Esophagus squamous epithelium (tissue), 5 donors: ENCODE measurements around the gene ST3GAL3. TPM values are rescaled to one million over a fixed set of nuclear protein-coding genes. Genes with fewer than 3 reads are reported as not detected.

Experiments
- DNase-seq: peaks from one replicate; lab custom pipeline; 2025; lab: John Stamatoyannopoulos, UW
- H3K27ac ChIP-seq, 4 donors: fragments of 200-600 bp; sonication (generic); one replicate each; pipeline ENCODE4 v1.5.1; 2016 to 2019; ENCODE audit warnings: mild to moderate bottlenecking in 1 of 4
- H3K27me3 ChIP-seq, 4 donors: fragments of 200-600 bp; sonication (generic); 1 replicate in 3 of 4; 2 replicates in 1 of 4; pipeline versions ENCODE4 v1.5.1 to v1.6.0; 2017 to 2021; ENCODE audit warnings: antibody characterized with exemption in 1 of 4
- H3K36me3 ChIP-seq, 3 donors: fragments of 200-600 bp; sonication (generic); one replicate each; pipeline ENCODE4 v1.5.1; 2016 to 2019
- H3K4me1 ChIP-seq, 3 donors: fragments of 200-600 bp; sonication (generic); one replicate each; pipeline ENCODE4 v1.5.1; 2017 to 2019
- H3K4me3 ChIP-seq, 4 donors: fragments of 200-600 bp; sonication (generic); 1 replicate in 3 of 4; 2 replicates in 1 of 4; pipeline ENCODE4 v1.5.1; 2016 to 2019; ENCODE audit warnings: mild to moderate bottlenecking in 2 of 4, moderate library complexity in 1 of 4
- H3K9me3 ChIP-seq, 3 donors: fragments of 200-600 bp; sonication (generic); one replicate each; pipeline ENCODE4 v1.5.1; 2016 to 2019
- CTCF ChIP-seq, 6 experiments: fragments of 450-650 bp in 4 of 6; fragments of 200-600 bp in 2 of 6; sonication (generic) in 2 of 6; IDR thresholded peaks; one replicate each; pipeline ENCODE4 v1.5.1; 2016 to 2019; ENCODE audit warnings: antibody characterized with exemption in 6 of 6, mild to moderate bottlenecking in 4 of 6, moderate library complexity in 4 of 6
- POLR2A ChIP-seq, 4 donors: fragments of 450-650 bp; IDR thresholded peaks; one replicate each; pipeline ENCODE4 v1.6.1; 2017; ENCODE audit warnings: antibody characterized with exemption in 4 of 4, mild to moderate bottlenecking in 4 of 4, moderate library complexity in 3 of 4
- WGBS, 2 donors: methylation state at CpG; one replicate each; pipeline ENCODE4 v1.1.5; 2018; 5-methylcytosine and 5-hydroxymethylcytosine counted together
- intact Hi-C: fragments of 100-400 bp; cut with DNase I; formaldehyde crosslinking; loops from one replicate; pipeline ENCODE4 v1.15.0; 2022
- total RNA-seq, 4 donors: library from RNA; depleted of rRNA; stranded (reverse); fragments of >200 nt; gene quantifications; one replicate each; pipeline ENCODE4 v1.1.0, GENCODE V29; 2016
- donor health status: DM: yes; HTN: yes; CAD: no.

Gene ST3GAL3
- total RNA-seq, 4 donors from 2014 or later: 2.8 to 10.7 (median 7.1) TPM

DNA sequence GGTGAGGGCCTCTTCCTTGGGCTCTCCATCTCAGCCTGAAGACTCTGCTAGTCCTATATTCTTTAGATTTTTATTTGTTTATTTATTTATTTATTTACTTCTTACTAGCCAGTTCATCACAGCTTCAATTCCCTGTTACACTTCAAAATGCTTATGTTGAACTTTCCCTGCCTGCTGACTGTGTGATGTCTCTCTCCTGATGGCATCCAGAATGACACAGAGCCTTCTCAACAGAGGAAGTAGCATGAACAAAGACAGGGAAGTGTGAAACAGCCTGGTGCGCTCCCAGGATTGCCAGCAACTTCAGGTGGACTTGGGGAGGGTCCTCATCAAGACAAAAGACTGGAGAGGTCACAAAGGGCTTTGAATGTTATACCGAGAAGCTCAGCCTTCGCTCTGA lies 235.1 kb downstream of the ST3GAL3 start:
- DNase-seq: no peak
- intact Hi-C loops: loop anchor here (10.0 kb wide), 1 partner anchor 92 kb away; the partner anchor contains the start of gene SLC6A9
- Histone ChIP-seq H3K36me3 (peaks cover 0 to 3% (median 0%) of the 10 kb centered on the region in 3 donors), H3K27ac (no peak overlapping the region), H3K4me3 (no peak overlapping the region), H3K27me3 (no peaks in the 10 kb centered on the region), H3K4me1 (peaks cover 13 to 39% (median 16%) of the 10 kb centered on the region in 3 donors), H3K9me3 (no peaks in the 10 kb centered on the region)
- no peak for TF ChIP-seq POLR2A (IDR thresholded peaks at IDR 0.05)
- no peak for TF ChIP-seq CTCF (IDR thresholded peaks at IDR 0.05)
- 88 to 89% methylated on average over 2 to 3 of the region's 3 CpGs for WGBS, 2 donors

DNA sequence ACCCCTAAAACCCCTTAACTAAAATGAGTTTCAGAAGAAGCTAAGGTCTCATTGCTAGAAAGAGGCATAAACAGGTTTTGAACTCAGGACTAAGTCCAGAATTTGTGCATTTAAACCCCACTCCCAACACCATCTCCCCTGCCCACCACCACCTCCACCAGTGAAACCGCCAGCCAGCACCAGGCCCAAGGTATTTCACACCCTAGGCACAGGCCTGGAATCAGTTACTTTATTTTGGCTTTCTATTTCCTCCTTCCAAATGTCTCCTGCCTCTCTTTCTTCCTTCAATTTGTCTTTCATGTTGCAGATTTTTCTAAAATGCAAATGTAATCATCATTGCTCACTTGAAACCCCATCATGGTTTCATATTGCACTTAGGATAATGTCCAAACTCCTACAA lies 237.5 kb downstream of the ST3GAL3 start:
- Histone ChIP-seq H3K4me3 (no peak overlapping the region), H3K36me3 (peaks cover 0 to 8% (median 0%) of the 10 kb centered on the region in 3 donors), H3K9me3 (no peaks in the 10 kb centered on the region), H3K4me1 (peaks cover 27 to 46% (median 30%) of the 10 kb centered on the region in 3 donors), H3K27me3 (no peaks in the 10 kb centered on the region), H3K27ac (no peak overlapping the region)
- DNase-seq: no peak
- no peak for TF ChIP-seq POLR2A (IDR thresholded peaks at IDR 0.05)
- no peak for TF ChIP-seq CTCF (IDR thresholded peaks at IDR 0.05)
- intact Hi-C loops: loop anchor here (10.0 kb wide), 1 partner anchor 90 kb away; the partner anchor contains the start of gene SLC6A9
- WGBS, 2 donors: 85 to 100% methylated on average over 1 of the region's 1 CpG

- TF ChIP-seq POLR2A (IDR thresholded peaks at IDR 0.05) (no peak), CTCF (IDR thresholded peaks at IDR 0.05) (no peak)
- 0 to 3% methylated on average over 3 of the region's 3 CpGs for WGBS, 2 donors
Measured at GRCh38 chr1:43945674-43946235, 238.4 kb downstream of the ST3GAL3 start.

DNA sequence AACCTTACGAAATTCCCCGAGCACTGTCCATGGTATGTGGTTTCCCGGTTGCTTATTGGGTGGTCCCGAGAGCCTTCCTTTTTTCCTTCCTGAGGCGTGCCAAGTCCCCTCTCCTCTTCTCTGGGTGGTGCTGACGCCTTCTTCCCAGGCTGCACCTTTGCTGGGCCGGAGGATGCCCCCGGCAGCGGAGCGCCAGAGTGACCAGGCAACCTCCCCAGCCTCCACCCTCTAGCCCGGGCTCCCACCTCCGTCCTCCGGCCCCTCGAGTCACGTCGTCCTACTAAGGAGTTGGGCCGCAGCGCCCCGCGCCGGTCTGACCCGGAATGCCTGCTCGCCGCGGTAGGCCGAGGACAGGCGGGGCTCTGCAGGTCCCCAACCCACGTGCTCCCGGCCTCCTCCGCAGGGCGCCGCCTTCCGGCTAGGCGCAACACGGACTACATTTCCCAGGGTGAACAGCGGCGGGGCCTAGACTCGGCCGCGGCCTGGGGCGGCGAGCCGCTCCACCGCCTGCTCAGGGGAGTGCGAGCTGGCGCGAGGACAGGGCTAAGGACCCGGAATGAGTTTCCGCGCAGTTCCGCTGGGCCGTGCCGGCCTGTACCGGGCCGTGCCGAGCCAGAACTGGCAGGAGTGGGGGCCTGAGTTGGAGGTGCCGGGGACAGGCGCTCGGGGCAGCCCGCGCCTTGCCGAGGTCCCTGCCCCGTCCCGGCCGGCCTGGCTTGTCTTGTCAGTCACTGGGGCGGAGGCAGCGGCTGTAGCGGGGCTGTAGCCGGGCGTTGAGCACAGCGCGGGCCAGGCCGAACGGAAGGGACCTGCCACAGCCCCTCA lies 239.1 kb downstream of the ST3GAL3 start, which contains the start of gene IPO13:
IPO13 (plus strand) TSS at position 715 of the 825 bp plus-strand sequence. CDS start 651 bp downstream, outside the sequence.
- H3K36me3 ChIP-seq: peaks cover 0 to 19% (median 6%) of the 10 kb centered on the region in 3 donors
- peak; percentile 67 for DNase-seq
- intact Hi-C loops: loop anchor here (10.0 kb wide), 1 partner anchor 88 kb away; the partner anchor contains the start of gene SLC6A9
- H3K4me3 ChIP-seq: peak within 1 kb of the TSS; percentile 69 to 89 (median 79)
- H3K27me3 ChIP-seq: no peaks in the 10 kb centered on the region
- H3K9me3 ChIP-seq: no peaks in the 10 kb centered on the region
- H3K4me1 ChIP-seq: peaks cover 27 to 46% (median 30%) of the 10 kb centered on the region in 3 donors
- WGBS, 2 donors: 0 to 1% methylated on average over 6 to 7 of the region's 74 CpGs
- peak; percentile 69 to 94 (median 84) for TF ChIP-seq CTCF (IDR thresholded peaks at IDR 0.05)
- peak in 2 of 4 donors; percentile 66 to 79 for TF ChIP-seq POLR2A (IDR thresholded peaks at IDR 0.05)
- H3K27ac ChIP-seq: peak within 1 kb of the TSS; percentile 95 to 98 (median 98)

More at GRCh38 chr1:43945674-43946235, 238.4 kb downstream of the ST3GAL3 start:
- no peak for DNase-seq
- Histone ChIP-seq H3K4me3 (peak overlapping the region; percentile 69 to 89 (median 79)), H3K27me3 (no peaks in the 10 kb centered on the region), H3K9me3 (no peaks in the 10 kb centered on the region), H3K27ac (peak overlapping the region; percentile 95 to 98 (median 98)), H3K36me3 (peaks cover 0 to 17% (median 4%) of the 10 kb centered on the region in 3 donors), H3K4me1 (peaks cover 27 to 46% (median 30%) of the 10 kb centered on the region in 3 donors)
- intact Hi-C loops: loop anchor here (10.0 kb wide), 1 partner anchor 89 kb away; the partner anchor contains the start of gene SLC6A9
